Measurements from ENCODE around the gene SSX4.
"Not testable (repeated sequence)": the region's sequence is repeated elsewhere in the genome, so short reads cannot be mapped to it uniquely, and the experiment has no call there.

Gene SSX4

GRCh38 chrX:48383239-48383638, at the start of gene SSX4:
Gene SSX4, plus strand, starts transcription at chrX:48383539. Its CDS starts 515 bp downstream, at chrX:48384054.
- not testable (repeated sequence) for DNase-seq

- not testable (repeated sequence) for DNase-seq
These were observed 37.3 kb upstream of the SSX4 start for GRCh38 chrX:48346059-48346458.

DNA sequence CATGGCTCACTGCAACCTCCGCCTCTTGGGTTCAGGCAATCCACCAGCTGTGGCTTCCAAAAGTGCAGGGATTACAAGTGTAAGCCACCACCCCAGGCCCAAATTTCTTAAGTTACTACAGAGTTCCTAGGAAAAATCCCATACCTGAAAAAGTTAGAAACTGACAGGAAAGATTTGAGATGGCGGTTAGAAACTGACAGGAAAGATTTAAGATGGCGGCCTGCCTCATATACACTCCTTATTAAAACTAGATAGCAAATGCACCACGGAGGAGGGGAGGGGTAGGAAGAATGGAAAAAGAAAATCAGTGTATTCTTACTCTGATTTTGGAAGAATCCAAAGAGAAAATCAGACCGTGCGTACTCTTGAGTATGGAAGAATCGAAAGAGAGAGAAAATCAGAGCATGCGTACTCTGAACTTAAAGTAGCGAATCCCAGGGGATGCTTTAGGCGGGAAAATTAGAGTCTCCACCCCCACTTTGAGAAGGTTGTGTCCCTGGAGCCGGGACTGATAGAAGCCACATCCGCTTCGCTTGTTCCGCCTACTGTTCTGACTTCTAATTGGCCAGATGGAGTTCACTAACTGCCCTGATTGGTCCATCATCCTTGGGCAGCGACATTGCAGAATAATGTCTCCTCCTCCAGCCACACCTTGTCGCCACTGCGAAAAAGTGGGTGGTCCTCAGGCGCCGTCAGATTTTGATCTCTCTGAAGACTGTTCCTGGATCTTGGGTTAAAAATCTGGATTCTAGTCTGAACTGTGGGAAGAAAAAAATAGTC, 26.8 kb upstream of the SSX4 start, which contains the start of gene SSX3:
Gene SSX3, minus strand, starts transcription at position 389 of the 780 bp plus-strand sequence. CDS start 1,454 bp downstream, outside the sequence.
- DNase-seq, result not testable (repeated sequence)

DNA sequence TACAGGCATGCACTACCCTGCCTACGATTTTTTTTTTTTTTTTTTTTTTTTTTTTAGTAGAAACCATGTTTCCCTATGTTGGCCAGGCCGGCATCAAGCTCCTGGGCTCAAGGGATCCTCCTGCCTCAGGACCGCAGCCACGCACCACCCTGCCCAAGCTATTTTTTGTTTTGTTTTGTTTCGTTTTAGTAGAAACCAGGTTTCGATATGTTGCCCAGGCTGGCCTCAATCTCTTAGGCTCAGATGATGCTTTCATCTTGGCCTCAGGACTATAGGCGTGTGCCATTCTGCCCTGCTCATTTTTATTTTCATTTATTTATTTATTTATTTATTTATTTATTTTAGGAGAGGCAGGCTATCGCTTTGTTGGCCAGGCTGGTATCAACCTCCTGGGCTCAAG, 25.7 kb upstream of the SSX4 start:
- no peak for DNase-seq

DNA sequence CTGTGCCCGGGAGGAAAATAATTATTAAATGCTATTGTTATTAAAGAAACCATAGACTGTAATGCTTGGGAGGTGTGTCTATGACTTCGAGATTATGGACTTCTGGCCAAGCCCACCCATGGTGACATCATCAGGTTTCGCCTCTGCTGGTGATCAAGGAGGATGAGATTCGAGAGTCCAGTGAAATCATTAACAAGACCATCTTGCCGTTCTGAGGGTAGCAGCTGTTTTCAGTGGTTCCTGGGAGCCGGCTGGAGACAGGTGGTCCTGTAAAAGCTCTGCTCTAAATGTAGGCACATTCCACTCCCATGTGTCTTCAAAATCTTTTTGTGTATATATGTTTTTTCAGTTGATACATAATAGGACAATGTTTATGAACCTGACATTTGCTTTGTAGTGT, 24.1 kb upstream of the SSX4 start:
- DNase-seq, result not testable (repeated sequence)

DNA sequence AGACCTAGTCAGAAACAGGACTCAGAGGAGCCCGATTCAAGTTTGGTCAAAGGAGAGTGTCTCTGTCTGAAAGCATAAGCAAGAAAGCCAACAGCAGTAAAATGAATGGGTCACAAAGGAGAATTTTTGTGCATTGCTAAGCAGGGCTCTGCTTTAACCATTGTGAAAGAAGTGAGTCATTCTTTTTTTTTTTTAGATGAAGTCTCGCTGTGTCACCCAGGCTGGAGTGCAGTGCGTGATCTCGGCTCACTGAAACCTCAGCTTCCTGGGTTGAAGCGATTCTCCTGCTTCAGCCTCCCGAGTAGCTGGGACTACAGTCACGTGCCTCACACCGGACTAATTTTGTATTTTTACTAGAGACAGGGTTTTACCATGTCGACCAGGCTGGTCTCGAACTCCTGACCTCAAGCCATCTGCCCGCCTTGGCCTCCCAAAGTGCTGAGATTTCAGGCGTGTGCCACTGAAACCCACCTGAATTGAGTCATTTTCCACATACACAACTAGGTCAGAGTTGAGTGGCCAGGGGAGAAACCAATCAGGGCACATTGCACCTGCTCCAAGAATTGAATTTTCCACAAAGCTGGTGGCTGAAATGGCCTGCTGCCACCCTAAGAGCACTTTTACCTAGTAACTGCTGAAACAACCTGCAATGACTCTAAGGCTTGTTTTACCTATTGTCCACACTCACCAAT, 15.5 kb upstream of the SSX4 start:
- not testable (repeated sequence) for DNase-seq

GRCh38 chrX:48370408-48370807, 12.9 kb upstream of the SSX4 start:
- not testable (repeated sequence) for DNase-seq

GRCh38 chrX:48396931-48397330, 13.6 kb downstream of the SSX4 start:
- not testable (repeated sequence) for DNase-seq

DNA sequence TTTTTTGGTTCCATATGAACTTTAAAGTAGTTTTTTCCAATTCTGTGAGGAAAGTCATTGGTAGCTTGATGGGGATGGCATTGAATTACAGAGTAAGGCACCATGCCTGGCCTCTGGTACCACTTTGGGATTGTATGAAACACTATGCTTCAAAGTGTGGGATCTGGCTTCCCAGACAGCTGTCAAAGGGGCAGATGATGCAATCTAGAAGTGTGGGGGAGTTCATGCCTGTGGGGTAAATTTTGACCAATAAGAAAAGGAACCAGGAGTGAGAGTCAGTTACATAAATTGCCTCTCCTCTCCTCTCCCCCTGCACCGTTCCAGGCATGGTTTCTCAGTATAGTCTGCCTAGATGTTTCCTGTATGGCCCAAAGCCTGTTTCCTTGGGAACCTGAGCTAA, 14.5 kb downstream of the SSX4 start:
- not testable (repeated sequence) for DNase-seq

- DNase-seq, result not testable (repeated sequence)
These were observed 28.5 kb downstream of the SSX4 start, which contains the start of gene SSX4B for GRCh38 chrX:48411860-48412259. Gene SSX4B, minus strand, starts transcription at chrX:48411960. Its CDS starts 588 bp downstream, at chrX:48411372.

- DNase-seq, result not testable (repeated sequence)
These were observed 43.8 kb downstream of the SSX4 start for GRCh38 chrX:48427027-48427716.

GRCh38 chrX:48429606-48430005, 46.3 kb downstream of the SSX4 start:
- not testable (repeated sequence) for DNase-seq

GRCh38 chrX:48430166-48430565, 46.8 kb downstream of the SSX4 start:
- DNase-seq, result not testable (repeated sequence)

DNA sequence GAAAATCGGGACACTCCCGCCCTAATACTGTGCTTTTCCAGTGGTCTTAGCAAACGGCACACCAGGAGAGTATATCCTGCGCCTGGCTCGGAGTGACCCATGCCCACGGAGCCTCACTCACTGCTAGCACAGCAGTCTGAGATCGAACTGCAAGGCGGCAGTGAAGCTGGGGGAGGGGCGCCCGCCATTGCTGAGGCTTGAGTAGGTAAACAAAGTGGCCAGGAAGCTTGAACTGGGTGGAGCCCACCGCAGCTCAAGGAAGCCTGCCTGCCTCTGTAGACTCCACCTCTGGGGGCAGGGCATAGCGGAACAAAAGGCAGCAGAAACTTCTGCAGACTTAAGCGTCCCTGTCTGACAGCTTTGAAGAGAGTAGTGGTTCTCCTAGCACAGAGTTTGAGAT, 50.4 kb downstream of the SSX4 start:
- not testable (repeated sequence) for DNase-seq
